Measurements from ENCODE around the gene TANGO2. TPM values are rescaled to one million over a fixed set of nuclear protein-coding genes. Genes with fewer than 3 reads are reported as not detected.

TANGO2 gene
- total RNA-seq, 1 experiment from 2014 or later: 13.9 TPM

DNA sequence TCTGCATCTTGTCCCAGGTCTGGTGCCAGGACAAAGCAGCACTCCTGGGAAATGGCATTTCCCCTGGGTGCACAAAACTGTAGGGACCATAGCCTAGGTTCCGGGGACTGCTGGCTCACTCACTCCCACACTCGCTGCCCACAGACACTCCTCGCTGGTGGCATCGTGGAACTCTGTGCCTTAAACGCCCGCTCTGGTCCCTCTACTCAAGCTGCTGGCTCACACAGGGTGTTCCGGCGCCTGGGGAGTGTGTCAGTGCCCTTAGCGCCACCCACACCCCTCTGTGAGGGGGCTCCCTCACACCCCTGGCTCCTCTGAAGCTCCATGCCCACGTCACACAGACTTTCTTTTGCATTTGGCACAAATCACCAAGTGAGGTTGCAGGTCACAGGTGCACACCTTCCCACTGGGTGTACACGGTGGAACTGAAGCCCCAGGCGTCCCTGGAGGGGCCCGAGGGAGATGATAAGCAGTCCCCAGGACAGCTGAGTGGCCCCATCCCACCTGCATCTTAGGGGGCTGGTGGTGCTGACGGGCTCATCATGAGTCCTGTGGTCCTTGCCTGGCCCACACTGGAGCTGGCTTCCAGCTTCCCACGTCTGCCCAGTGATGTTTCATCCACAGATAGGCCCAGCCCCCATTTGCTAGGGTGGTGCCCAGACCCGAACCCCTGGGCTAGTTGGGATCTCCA is 35.9 kb downstream of the TANGO2 start:
- no peak overlapping the region for H3K27ac Mint-ChIP-seq (ENCODE audit: low read depth, unreplicated experiment)
- CTCF ChIA-PET: no interaction called here
- no peak overlapping the region for H3K4me3 Mint-ChIP-seq (ENCODE audit: unreplicated experiment)
- H3K4me1 Mint-ChIP-seq (ENCODE audit: insufficient read depth, unreplicated experiment): peaks cover 8% of the 10 kb centered on the region
- no peaks in the 10 kb centered on the region for H3K27me3 Mint-ChIP-seq (ENCODE audit: insufficient read depth, unreplicated experiment)
- no peaks in the 10 kb centered on the region for H3K9me3 Mint-ChIP-seq (ENCODE audit: unreplicated experiment)
- no peak for DNase-seq (ENCODE audit: unreplicated experiment)
- peaks cover 16% of the 10 kb centered on the region for H3K36me3 Mint-ChIP-seq (ENCODE audit: insufficient read depth, unreplicated experiment)
- POLR2A ChIA-PET: no interaction called here
- intact Hi-C loops (cut with micrococcal nuclease): no loop called here
- BruUV-seq (replicated peaks): no TSS peak
- TF ChIP-seq CTCF (IDR thresholded peaks at IDR 0.05; ENCODE audit: unreplicated experiment): no peak

- H3K4me1 Mint-ChIP-seq (ENCODE audit: insufficient read depth, unreplicated experiment): peaks cover 14% of the 10 kb centered on the region
- H3K36me3 Mint-ChIP-seq (ENCODE audit: insufficient read depth, unreplicated experiment): peaks cover 13% of the 10 kb centered on the region
- POLR2A ChIA-PET: no interaction called here
- no peaks in the 10 kb centered on the region for H3K9me3 Mint-ChIP-seq (ENCODE audit: unreplicated experiment)
- BruUV-seq (replicated peaks): no TSS peak
- H3K27me3 Mint-ChIP-seq (ENCODE audit: insufficient read depth, unreplicated experiment): no peaks in the 10 kb centered on the region
- no peak overlapping the region for H3K27ac Mint-ChIP-seq (ENCODE audit: low read depth, unreplicated experiment)
- CTCF ChIA-PET: no interaction called here
- no peak overlapping the region for H3K4me3 Mint-ChIP-seq (ENCODE audit: unreplicated experiment)
- no peak for DNase-seq (ENCODE audit: unreplicated experiment)
- intact Hi-C loops (cut with micrococcal nuclease): no loop called here
- no peak for TF ChIP-seq CTCF (IDR thresholded peaks at IDR 0.05; ENCODE audit: unreplicated experiment)
Observed at GRCh38 chr22:20057596-20058268, 36.8 kb downstream of the TANGO2 start.

DNA sequence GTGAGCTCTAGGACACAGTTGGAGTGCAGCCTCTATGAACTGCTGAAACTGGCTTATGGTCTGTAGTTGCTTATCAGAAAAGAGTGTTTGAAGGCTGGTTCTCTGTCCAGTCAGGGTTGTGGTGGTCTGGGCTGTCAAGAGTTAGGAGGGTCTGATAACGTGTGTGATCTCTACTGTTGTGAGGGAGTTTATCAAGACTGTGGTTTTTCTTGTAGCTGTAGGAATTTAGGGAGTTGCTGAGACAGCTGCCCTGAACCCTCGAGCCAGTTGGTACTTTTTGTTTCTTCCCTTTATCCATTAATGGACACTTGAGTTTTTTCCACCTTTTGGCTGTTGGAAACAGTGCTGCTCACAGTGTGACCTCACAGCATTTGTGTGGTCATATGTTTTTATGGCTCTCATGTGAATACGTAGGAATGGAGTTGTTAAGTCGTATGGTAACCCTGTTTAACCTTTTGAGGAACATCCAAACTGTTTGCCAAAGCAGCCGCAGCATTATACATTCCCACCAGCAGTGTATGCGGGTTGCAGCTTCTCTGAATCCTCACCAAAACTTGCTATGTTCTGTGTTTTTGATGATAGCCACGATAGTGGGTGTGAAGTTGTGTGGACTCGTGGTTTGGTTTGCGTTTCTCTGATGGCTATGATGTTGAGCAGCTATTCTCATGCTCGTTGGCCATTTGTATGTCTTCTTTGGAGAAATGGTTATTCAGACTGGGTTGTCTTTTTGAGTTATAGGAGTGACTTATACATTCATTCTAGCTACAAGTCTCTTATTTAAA is 38.3 kb downstream of the TANGO2 start:
- Mint-ChIP-seq H3K27ac (ENCODE audit: low read depth, unreplicated experiment) (no peak overlapping the region), H3K4me3 (ENCODE audit: unreplicated experiment) (no peak overlapping the region), H3K36me3 (ENCODE audit: insufficient read depth, unreplicated experiment) (peaks cover 5% of the 10 kb centered on the region), H3K4me1 (ENCODE audit: insufficient read depth, unreplicated experiment) (peaks cover 18% of the 10 kb centered on the region), H3K27me3 (ENCODE audit: insufficient read depth, unreplicated experiment) (no peaks in the 10 kb centered on the region), H3K9me3 (ENCODE audit: unreplicated experiment) (no peaks in the 10 kb centered on the region)
- no peak for TF ChIP-seq CTCF (IDR thresholded peaks at IDR 0.05; ENCODE audit: unreplicated experiment)
- CTCF ChIA-PET: interaction anchor here (0.6 to 1.0 kb wide), 5 partner anchors 29 to 89 kb away, joined by 3 to 5 read pairs (median 3); no protein-coding TSS in a partner anchor
- intact Hi-C loops (cut with micrococcal nuclease): no loop called here
- DNase-seq (ENCODE audit: unreplicated experiment): no peak
- BruUV-seq (replicated peaks): no TSS peak
- POLR2A ChIA-PET: interaction anchor here (0.7 kb wide), 1 partner anchor 1038 kb away, joined by 3 read pairs; no protein-coding TSS in a partner anchor
